ENCODE data around the gene GRN. TPM values are rescaled to one million over a fixed set of nuclear protein-coding genes. Genes with fewer than 3 reads are reported as not detected.

Gene GRN
- total and polyA plus RNA-seq, 2 of the 13 experiments (the other 11 are each of a cell fraction or from before 2014, with no cell fraction given) = 86.6 to 143 TPM

GRCh38 chr17:44323359-44324091 is 21.6 kb upstream of the GRN start (continued):
- TF ChIP-seq ZBTB20 (CRISPR knock-in tag; IDR thresholded peaks at IDR 0.05; ENCODE audit: borderline replicate concordance, low read depth) = no peak
- TF ChIP-seq MXD1 (CRISPR knock-in tag; IDR thresholded peaks at IDR 0.05) = no peak
- TF ChIP-seq IRF2 (CRISPR knock-in tag; IDR thresholded peaks at IDR 0.05) = no peak
- TF ChIP-seq ZNF136 (CRISPR knock-in tag; IDR thresholded peaks at IDR 0.05; ENCODE audit: low read depth) = no peak
- TF ChIP-seq RFXANK (CRISPR knock-in tag; IDR thresholded peaks at IDR 0.05) = no peak
- TF ChIP-seq, protein P1, sequence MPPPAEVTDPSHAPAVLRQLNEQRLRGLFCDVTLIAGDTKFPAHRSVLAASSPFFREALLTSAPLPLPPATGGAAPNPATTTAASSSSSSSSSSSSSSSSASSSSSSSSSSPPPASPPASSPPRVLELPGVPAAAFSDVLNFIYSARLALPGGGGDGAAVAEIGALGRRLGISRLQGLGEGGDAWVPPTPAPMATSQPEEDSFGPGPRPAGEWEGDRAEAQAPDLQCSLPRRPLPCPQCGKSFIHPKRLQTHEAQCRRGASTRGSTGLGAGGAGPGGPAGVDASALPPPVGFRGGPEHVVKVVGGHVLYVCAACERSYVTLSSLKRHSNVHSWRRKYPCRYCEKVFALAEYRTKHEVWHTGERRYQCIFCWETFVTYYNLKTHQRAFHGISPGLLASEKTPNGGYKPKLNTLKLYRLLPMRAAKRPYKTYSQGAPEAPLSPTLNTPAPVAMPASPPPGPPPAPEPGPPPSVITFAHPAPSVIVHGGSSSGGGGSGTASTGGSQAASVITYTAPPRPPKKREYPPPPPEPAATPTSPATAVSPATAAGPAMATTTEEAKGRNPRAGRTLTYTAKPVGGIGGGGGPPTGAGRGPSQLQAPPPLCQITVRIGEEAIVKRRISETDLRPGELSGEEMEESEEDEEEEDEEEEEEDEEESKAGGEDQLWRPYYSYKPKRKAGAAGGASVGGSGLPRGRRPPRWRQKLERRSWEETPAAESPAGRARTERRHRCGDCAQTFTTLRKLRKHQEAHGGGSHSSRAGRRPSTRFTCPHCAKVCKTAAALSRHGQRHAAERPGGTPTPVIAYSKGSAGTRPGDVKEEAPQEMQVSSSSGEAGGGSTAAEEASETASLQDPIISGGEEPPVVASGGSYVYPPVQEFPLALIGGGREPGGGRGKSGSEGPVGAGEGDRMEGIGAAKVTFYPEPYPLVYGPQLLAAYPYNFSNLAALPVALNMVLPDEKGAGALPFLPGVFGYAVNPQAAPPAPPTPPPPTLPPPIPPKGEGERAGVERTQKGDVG (CRISPR knock-in tag; IDR thresholded peaks at IDR 0.05; ENCODE audit: borderline replicate concordance) = no peak; the same call in 1 of the 2 replicates
- TF ChIP-seq RFXAP (CRISPR knock-in tag; IDR thresholded peaks at IDR 0.05; ENCODE audit: borderline replicate concordance) = no peak
- 0 out of 2 replicates have a peak, but pooled peaks have one; percentile 40 for TF ChIP-seq ZSCAN25 (CRISPR knock-in tag; IDR thresholded peaks at IDR 0.05)
- TF ChIP-seq RNF2 (conservative IDR thresholded peaks at IDR 0.05; ENCODE audit: low read depth) = no peak
- TF ChIP-seq PHF21A (CRISPR knock-in tag; IDR thresholded peaks at IDR 0.05) = no peak
- peak in 1 of 2 experiments; percentile 47; a peak in 1 of 4 replicates for TF ChIP-seq ATF4 (CRISPR knock-in tag; IDR thresholded peaks at IDR 0.05)
- peak; percentile 20 for TF ChIP-seq KAT7 (CRISPR knock-in tag; IDR thresholded peaks at IDR 0.05; ENCODE audit: borderline replicate concordance)
- no peak for TF ChIP-seq ZSCAN12 (CRISPR knock-in tag; IDR thresholded peaks at IDR 0.05)
- TF ChIP-seq, protein P2, sequence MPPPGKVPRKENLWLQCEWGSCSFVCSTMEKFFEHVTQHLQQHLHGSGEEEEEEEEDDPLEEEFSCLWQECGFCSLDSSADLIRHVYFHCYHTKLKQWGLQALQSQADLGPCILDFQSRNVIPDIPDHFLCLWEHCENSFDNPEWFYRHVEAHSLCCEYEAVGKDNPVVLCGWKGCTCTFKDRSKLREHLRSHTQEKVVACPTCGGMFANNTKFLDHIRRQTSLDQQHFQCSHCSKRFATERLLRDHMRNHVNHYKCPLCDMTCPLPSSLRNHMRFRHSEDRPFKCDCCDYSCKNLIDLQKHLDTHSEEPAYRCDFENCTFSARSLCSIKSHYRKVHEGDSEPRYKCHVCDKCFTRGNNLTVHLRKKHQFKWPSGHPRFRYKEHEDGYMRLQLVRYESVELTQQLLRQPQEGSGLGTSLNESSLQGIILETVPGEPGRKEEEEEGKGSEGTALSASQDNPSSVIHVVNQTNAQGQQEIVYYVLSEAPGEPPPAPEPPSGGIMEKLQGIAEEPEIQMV (CRISPR knock-in tag; IDR thresholded peaks at IDR 0.05; ENCODE audit: low read depth) = peak; percentile 52
- no peak for TF ChIP-seq ZNF260 (CRISPR knock-in tag; IDR thresholded peaks at IDR 0.05; ENCODE audit: borderline replicate concordance, low read depth)
- no peak for TF ChIP-seq SIX4 (CRISPR knock-in tag; IDR thresholded peaks at IDR 0.05)
- TF ChIP-seq ZNF12 (CRISPR knock-in tag; IDR thresholded peaks at IDR 0.05) = no peak
- TF ChIP-seq, protein P3, sequence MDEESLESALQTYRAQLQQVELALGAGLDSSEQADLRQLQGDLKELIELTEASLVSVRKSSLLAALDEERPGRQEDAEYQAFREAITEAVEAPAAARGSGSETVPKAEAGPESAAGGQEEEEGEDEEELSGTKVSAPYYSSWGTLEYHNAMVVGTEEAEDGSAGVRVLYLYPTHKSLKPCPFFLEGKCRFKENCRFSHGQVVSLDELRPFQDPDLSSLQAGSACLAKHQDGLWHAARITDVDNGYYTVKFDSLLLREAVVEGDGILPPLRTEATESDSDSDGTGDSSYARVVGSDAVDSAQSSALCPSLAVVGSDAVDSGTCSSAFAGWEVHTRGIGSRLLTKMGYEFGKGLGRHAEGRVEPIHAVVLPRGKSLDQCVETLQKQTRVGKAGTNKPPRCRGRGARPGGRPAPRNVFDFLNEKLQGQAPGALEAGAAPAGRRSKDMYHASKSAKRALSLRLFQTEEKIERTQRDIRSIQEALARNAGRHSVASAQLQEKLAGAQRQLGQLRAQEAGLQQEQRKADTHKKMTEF (CRISPR knock-in tag; IDR thresholded peaks at IDR 0.05) = no peak
- no peak for TF ChIP-seq PAF1 (CRISPR knock-in tag; IDR thresholded peaks at IDR 0.05)
- TF ChIP-seq GPN1 (CRISPR knock-in tag; IDR thresholded peaks at IDR 0.05; ENCODE audit: borderline replicate concordance) = no peak
- TF ChIP-seq TOE1 (CRISPR knock-in tag; IDR thresholded peaks at IDR 0.05) = no peak
- peak; percentile 59; the same call in 1 of the 2 replicates for TF ChIP-seq ZMYM4 (CRISPR knock-in tag; IDR thresholded peaks at IDR 0.05)
- no peak for TF ChIP-seq ZNF253 (CRISPR knock-in tag; IDR thresholded peaks at IDR 0.05; ENCODE audit: borderline replicate concordance)
